HL-60 (cell line): Measurements from ENCODE around the gene SUMF2.

Source experiments
- POLR2AphosphoS5 ChIP-seq: IDR thresholded peaks from 2 replicates; pipeline ENCODE4 v1.6.1; 2012; ENCODE audit warnings: low read depth
- TF ChIP-seq, protein P1 (sequence below): IDR thresholded peaks from one replicate; pipeline ENCODE4 v1.5.1; 2011; ENCODE audit warnings: low read length, control low read depth, inconsistent platforms; ENCODE audit not compliant: insufficient read depth

GRCh38 chr7:56033671-56034432, 30.2 kb upstream of the SUMF2 start:
- TF ChIP-seq, protein P1, sequence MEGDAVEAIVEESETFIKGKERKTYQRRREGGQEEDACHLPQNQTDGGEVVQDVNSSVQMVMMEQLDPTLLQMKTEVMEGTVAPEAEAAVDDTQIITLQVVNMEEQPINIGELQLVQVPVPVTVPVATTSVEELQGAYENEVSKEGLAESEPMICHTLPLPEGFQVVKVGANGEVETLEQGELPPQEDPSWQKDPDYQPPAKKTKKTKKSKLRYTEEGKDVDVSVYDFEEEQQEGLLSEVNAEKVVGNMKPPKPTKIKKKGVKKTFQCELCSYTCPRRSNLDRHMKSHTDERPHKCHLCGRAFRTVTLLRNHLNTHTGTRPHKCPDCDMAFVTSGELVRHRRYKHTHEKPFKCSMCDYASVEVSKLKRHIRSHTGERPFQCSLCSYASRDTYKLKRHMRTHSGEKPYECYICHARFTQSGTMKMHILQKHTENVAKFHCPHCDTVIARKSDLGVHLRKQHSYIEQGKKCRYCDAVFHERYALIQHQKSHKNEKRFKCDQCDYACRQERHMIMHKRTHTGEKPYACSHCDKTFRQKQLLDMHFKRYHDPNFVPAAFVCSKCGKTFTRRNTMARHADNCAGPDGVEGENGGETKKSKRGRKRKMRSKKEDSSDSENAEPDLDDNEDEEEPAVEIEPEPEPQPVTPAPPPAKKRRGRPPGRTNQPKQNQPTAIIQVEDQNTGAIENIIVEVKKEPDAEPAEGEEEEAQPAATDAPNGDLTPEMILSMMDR: no peak
- no peak for TF ChIP-seq POLR2AphosphoS5
